Motor neuron (in vitro differentiated cells): ENCODE results near the gene NEK11. TPM values are rescaled to one million over a fixed set of nuclear protein-coding genes. Genes with fewer than 3 reads are reported as not detected.
"Not testable (repeated sequence)": the region's sequence is repeated elsewhere in the genome, so short reads cannot be mapped to it uniquely, and the experiment has no call there.

Experiments used
- ATAC-seq, 8 experiments: fragments of 200-7000 bp; cut with Tn5 transposase; replicated peaks in 6 of 8; 2 replicates each; pipeline ENCODE4 v1.8.0; 2021; ENCODE audit warnings: mild to moderate bottlenecking in 8 of 8, moderate library complexity in 8 of 8
- H3K27ac ChIP-seq, 2 donors: fragments of 250-450 bp; sonication (Bioruptor Pico); 2 replicates each; pipeline ENCODE4 v1.9.0; 2021; ENCODE audit warnings: antibody characterized with exemption in 2 of 2, mild to moderate bottlenecking in 2 of 2, moderate library complexity in 1 of 2
- H3K4me1 ChIP-seq, 2 donors: fragments of 250-450 bp; sonication (Bioruptor Pico); replicated peaks in 1 of 2; 2 replicates each; pipeline ENCODE4 v1.6.1; 2021; ENCODE audit warnings: antibody characterized with exemption in 2 of 2, mild to moderate bottlenecking in 2 of 2, moderate library complexity in 1 of 2
- H3K4me3 ChIP-seq, 5 donors: fragments of 250-450 bp; sonication (Bioruptor Pico); 2 replicates each; pipeline ENCODE4 v1.9.0; 2021; ENCODE audit warnings: antibody characterized with exemption in 5 of 5, mild to moderate bottlenecking in 5 of 5, moderate library complexity in 4 of 5
- WGBS, 10 experiments: fragments of 450-650 bp; shearing (Covaris generic); methylation state at CpG; one replicate each; pipeline ENCODE4 v1.0.0; 2022; 5-methylcytosine and 5-hydroxymethylcytosine counted together
- in situ Hi-C, 9 experiments: fragments of 400-800 bp; cut with MboI; loops; one replicate each; pipeline ENCODE4 v1.15.0; 2021; ENCODE audit warnings: low sequenced_read_pairs in 9 of 9, low pct_unique_long_range_greater_than_20kb in 2 of 9; ENCODE audit not compliant: unreplicated experiment in 9 of 9
- total RNA-seq, 8 experiments: library from RNA; unstranded; fragments of 300-600 nt; gene quantifications; 2 replicates each; pipeline versions ENCODE4 v1.2.3 to v1.2.4, GENCODE V29; 2022

Gene NEK11
- total RNA-seq, 8 experiments from 2014 or later, result 1.1 to 10.3 (median 3.4) TPM

DNA sequence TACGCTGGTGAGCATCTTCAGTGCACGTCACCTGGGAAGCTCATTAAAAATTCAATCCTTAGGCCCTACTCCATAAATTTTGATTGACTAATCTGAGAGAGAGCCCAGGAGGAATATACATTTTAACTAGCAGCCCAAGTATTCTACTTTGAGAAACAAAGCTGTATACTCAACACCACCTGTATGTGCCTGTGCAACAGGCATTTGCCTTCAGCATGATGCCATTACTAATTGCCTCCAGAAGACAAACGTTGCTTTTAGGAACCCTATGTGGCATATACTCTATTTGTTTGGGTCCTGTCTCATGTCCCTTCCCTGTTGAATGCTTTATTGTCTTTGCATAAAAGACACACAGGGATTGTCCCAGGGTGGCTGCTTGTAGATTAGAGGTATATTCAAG, 7.7 kb upstream of the NEK11 start:
- WGBS, 10 experiments, result 0 to 100% (median 84%) methylated on average over 1 to 3 of the region's 3 CpGs; no CpG with 5 or more reads in 2 of the 10 experiments
- H3K4me3 ChIP-seq, result no peak overlapping the region
- no peak overlapping the region for H3K27ac ChIP-seq
- no peaks in the 10 kb centered on the region for H3K4me1 ChIP-seq
- in situ Hi-C loops, result no loop called here
- ATAC-seq, result no peak

DNA sequence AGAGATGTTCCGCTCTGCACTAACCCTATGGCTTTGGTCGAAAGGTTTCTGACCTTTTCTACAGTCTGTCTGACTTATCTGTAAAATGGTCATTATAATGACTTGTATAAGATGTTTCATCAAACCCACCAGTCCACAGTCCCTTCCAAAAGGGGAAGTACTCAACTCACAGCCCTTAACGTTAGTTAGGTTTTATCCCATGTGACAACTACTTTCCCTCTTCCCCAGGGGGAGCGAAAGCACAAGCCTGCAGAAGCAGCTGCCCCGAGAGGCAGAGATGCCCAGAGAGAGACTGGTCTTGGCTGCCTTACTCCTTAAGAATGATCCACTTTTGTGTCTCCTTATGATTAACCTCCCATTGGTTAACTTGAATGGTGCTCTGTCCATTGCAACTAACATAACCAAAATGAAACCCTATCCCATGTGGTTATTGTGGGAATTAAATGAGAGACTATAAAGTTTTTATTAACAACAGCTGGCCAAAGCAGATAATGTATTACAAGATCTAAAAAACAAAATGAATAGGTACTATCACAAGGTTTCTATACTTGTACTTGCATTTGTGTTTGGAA, 6.5 kb upstream of the NEK11 start:
- H3K4me1 ChIP-seq, result no peaks in the 10 kb centered on the region
- no peak overlapping the region for H3K27ac ChIP-seq
- no peak for ATAC-seq
- in situ Hi-C loops, result no loop called here
- H3K4me3 ChIP-seq, result no peak overlapping the region
- WGBS, 10 experiments, result 17 to 100% (median 87%) methylated on average over 1 to 5 of the region's 5 CpGs

DNA sequence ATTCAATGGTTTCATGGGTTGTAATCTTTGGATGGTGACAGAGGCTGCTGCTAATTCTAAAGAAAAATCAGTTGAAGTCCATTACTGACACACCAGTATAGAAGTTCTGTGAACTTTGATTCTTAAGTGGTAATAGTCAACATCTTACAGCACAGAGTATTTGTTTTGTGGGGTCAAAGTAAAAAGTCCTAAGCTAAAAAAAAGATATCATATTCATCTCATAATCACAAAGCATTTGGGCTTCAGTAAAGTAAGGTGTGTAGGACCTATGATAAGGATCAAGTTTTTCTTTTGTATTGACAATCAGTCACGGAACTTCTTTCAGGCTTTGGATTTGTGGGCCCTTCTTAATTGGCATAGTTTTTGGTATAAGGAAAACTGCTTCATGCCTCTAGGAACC, 1.1 kb upstream of the NEK11 start:
- ATAC-seq, result no peak
- 33 to 100% (median 100%) methylated on average over 1 of the region's 1 CpG; no CpG with 5 or more reads in 4 of the 10 experiments for WGBS, 10 experiments
- Histone ChIP-seq H3K4me1 (no peaks in the 10 kb centered on the region), H3K4me3 (no peak overlapping the region), H3K27ac (no peak overlapping the region)
- in situ Hi-C loops, result loop anchor here in 6 of 9 experiments (25.0 kb wide), 4 partner anchors 487 to 1162 kb away; partner anchors contain the start of genes CPNE4 (in 2 of the 6) and MRPL3 (in 1 of the 6)

DNA sequence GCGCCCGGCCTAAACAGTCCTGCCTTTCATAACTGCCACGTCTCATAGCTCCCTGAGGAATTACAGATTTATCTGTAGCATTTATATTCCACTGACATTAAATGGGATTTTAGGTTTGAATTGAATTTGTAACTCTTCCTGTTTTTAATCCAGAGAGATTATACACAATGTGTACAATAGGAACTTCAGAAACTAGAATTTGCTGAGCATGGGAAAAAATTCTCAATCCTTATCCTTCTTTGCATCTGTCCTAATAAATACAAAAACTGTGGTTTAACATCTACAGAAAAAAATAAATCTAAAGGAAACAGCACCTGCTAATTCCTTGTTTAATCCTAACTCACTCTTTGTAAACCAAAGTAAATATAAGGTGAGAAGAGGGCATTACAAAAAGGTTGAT, 2.2 kb downstream of the NEK11 start:
- Histone ChIP-seq H3K27ac (no peak overlapping the region), H3K4me3 (no peak overlapping the region), H3K4me1 (no peaks in the 10 kb centered on the region)
- in situ Hi-C loops, result loop anchor here in 6 of 9 experiments (25.0 kb wide), 4 partner anchors 483 to 1158 kb away; partner anchors contain the start of genes CPNE4 (in 2 of the 6) and MRPL3 (in 1 of the 6)
- 60 to 100% (median 92%) methylated on average over 1 to 3 of the region's 3 CpGs; no CpG with 5 or more reads in 6 of the 10 experiments for WGBS, 10 experiments
- ATAC-seq, result no peak

DNA sequence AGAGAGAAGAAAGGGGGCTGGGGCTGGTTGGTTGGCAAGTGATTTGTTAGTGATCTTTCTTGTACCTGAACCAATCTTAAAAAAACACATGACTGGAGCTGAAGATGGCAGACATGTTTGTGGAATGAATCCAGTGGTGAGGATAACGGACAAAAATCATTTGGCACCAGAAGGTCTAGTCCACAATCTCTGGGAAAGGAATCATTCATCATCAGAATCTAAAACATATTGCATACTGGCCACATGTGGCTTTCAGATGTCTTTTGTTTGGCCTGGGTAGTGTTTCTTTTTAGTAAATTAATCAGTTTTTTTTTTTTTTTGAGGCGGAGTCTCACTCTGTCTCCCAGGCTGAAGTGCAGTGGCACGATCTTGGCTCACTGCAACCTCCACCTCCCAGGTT, 5.0 kb downstream of the NEK11 start:
- WGBS, 10 experiments, result 40 to 100% (median 71%) methylated on average over 1 to 3 of the region's 3 CpGs; no CpG with 5 or more reads in 3 of the 10 experiments
- H3K27ac ChIP-seq, result no peak overlapping the region
- H3K4me1 ChIP-seq, result no peaks in the 10 kb centered on the region
- H3K4me3 ChIP-seq, result no peak overlapping the region
- in situ Hi-C loops, result loop anchor here in 6 of 9 experiments (25.0 kb wide), 4 partner anchors 481 to 1156 kb away; partner anchors contain the start of genes CPNE4 (in 2 of the 6) and MRPL3 (in 1 of the 6)
- peak in 1 of 8 experiments; percentile 11 for ATAC-seq

DNA sequence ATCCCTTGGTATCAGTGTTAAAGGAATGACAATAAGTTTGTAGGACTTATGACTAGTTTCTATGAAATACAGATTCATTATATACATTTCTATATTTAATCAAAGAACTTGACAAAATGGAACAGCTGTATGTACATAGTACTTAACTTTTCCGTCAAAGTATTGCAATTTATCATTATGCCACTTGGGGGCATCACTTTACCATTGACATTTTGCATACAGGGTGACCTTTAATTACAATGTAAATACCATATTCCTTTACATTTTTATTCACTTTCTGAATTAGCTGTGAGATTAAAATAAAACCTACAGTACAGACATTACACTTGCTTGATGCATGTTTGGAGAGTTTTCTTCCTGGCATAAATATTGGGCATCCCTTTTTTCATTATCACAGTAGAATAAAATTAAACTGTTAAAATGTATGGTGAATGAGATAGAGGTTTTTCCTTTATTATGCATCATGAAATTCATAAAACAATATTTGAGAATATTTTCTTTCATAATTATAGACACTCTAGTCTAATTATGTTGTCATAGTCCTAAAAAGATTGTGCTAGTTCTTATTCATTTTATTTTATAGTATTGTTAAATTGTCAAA, 6.9 kb downstream of the NEK11 start:
- peak in 3 of 8 experiments; percentile 44 to 77 (median 50) for ATAC-seq
- Histone ChIP-seq H3K4me1 (no peaks in the 10 kb centered on the region), H3K27ac (no peak overlapping the region), H3K4me3 (no peak overlapping the region)
- WGBS, 10 experiments, result 0 to 33% (median 9%) methylated on average over 1 of the region's 1 CpG; no CpG with 5 or more reads in 2 of the 10 experiments
- in situ Hi-C loops, result loop anchor here in 6 of 9 experiments (25.0 kb wide), 4 partner anchors 479 to 1154 kb away; partner anchors contain the start of genes CPNE4 (in 2 of the 6) and MRPL3 (in 1 of the 6)

DNA sequence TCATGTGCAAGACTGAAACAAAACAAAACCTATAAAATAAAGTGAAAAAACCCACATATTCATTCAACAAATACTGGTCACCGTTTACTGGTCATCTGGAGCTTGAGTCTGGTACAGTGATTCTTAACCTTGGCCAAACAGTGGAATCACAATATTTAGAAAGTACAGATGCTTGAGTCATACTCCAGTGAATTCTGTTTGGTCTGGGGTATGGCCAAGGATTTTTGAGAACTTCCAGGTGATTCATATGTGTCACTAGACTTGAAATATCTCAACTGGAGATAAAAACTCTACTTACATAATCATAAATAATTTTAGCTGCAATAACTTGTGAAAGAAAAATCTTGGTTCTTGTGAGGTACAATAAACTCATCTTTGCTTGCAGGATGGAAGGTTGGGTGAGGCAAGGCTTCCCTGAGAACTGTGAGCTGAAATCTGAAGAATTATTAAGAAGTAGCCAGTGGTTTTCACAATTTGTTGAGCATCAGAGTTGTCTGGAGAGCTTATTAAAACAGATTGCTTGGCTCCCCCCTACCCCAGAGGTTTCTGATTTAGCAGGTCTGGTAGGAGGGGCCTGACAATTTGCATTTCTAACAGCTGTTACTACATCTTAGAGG, 9.6 kb downstream of the NEK11 start:
- no peak for ATAC-seq
- Histone ChIP-seq H3K27ac (no peak overlapping the region), H3K4me1 (no peaks in the 10 kb centered on the region), H3K4me3 (no peak overlapping the region)
- WGBS, 10 experiments, result 17 to 100% (median 67%) methylated on average over 1 of the region's 1 CpG; no CpG with 5 or more reads in 3 of the 10 experiments
- in situ Hi-C loops, result loop anchor here in 6 of 9 experiments (25.0 kb wide), 4 partner anchors 476 to 1151 kb away; partner anchors contain the start of genes CPNE4 (in 2 of the 6) and MRPL3 (in 1 of the 6)

DNA sequence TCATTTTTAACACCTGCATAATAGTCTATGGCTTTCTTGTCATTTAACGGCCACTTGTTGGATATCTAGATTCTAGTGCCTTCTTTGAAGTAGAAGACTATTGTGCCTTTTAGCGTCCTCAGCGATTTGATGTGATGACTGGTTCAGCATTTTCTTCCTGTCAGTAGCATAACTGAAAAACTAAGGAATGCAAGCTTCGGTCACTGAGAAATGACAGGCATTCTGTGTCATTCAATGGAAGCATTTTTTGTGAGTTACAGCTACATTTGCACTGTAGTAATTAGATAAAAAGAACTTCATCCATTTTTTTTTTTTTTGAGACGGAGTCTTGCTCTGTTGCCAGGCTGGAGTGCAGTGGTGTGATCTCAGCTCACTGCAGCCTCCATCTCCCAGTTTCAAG, 10.3 kb downstream of the NEK11 start:
- no peak for ATAC-seq
- Histone ChIP-seq H3K4me1 (no peaks in the 10 kb centered on the region), H3K4me3 (no peak overlapping the region), H3K27ac (no peak overlapping the region)
- in situ Hi-C loops, result loop anchor here in 6 of 9 experiments (25.0 kb wide), 4 partner anchors 475 to 1150 kb away; partner anchors contain the start of genes CPNE4 (in 2 of the 6) and MRPL3 (in 1 of the 6)
- 40 to 100% (median 88%) methylated on average over 1 to 5 of the region's 5 CpGs for WGBS, 10 experiments

DNA sequence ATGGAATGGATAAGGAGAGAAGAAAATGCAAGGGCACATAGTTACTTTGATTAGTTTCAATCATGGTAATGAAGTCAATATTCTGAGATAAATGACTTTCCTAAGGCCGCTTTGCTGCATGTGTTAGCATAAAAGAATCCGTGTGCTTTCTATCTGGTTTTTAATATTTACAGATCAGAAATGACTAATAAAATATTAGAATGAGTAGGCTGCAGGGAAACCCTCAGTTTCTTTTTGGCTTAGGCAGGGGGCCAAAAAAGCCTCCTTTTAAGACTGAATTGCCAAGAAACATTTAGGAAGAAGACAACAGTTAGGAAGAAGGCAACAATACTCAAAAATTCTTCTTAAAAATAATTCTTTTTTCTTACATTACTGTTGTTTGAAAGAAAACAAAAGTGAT, 11.6 kb downstream of the NEK11 start:
- no peak overlapping the region for H3K4me3 ChIP-seq
- in situ Hi-C loops, result loop anchor here in 6 of 9 experiments (25.0 kb wide), 4 partner anchors 474 to 1149 kb away; partner anchors contain the start of genes CPNE4 (in 2 of the 6) and MRPL3 (in 1 of the 6)
- no peak overlapping the region for H3K27ac ChIP-seq
- 50 to 96% (median 75%) methylated on average over 1 to 2 of the region's 2 CpGs; no CpG with 5 or more reads in 1 of the 10 experiments for WGBS, 10 experiments
- ATAC-seq, result no peak
- no peaks in the 10 kb centered on the region for H3K4me1 ChIP-seq

DNA sequence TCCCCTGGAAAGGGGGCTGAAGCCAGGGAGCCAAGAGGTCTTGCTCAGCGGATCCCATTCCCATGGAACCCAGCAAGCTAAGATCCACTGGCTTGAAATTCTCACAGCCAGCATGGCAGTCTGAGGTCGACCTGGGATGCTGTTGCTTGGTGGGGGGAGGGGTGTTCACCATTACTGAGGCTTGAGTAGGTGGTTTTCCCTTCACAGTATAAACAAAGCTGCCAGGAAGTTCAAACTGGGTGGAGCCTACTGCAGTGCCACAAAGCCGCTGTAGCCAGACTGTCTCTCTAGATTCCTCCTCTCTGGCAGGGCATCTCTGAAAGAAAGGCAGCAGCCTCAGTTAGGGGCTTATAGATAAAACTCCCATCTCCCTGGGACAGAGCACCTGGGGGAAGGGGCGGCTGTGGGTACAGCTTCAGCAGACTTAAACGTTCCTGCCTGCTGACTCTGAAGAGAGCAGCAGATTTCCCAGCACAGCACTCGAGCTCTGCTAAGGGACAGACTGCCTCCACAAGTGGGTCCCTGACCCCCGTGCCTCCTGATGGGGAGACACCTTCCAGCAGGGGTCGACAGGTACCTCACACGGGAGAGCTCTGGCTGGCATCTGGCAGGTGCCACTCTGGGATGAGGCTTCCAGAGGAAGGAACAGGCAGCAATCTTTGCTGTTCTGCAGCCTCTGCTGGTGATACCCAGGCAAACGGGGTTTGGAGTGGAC, 15.8 kb downstream of the NEK11 start:
- not testable (repeated sequence) for ATAC-seq, H3K4me3 ChIP-seq, H3K4me1 ChIP-seq, H3K27ac ChIP-seq
- in situ Hi-C loops, result loop anchor here in 6 of 9 experiments (25.0 kb wide), 4 partner anchors 470 to 1145 kb away; partner anchors contain the start of genes CPNE4 (in 2 of the 6) and MRPL3 (in 1 of the 6)
- WGBS, 10 experiments, result 67 to 100% (median 75%) methylated on average over 1 to 6 of the region's 10 CpGs; no CpG with 5 or more reads in 2 of the 10 experiments

DNA sequence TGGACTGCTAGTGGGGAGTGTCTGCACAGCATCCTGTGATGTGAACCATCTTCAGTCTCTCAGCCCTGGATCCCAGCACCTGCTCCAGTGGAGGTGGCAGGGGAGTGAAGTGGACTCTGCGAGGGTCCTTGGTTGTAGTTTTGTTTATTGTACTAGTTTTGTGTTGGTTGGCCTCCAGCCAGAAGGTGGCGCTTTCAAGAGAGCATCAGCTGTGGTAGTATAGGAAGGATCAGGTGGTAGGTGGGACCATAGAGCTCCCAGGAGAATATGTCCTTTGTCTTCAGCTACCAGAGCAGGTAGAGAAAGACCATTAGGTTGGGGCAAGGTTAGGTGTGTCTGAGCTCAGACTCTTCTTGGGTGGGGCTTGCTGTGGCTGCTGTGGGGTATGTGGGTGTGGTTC, 20.9 kb downstream of the NEK11 start:
- Histone ChIP-seq H3K4me1 (peaks cover 0 to 3% of the 10 kb centered on the region in 2 donors), H3K4me3 (no peak overlapping the region), H3K27ac (no peak overlapping the region)
- WGBS, 10 experiments, result 94 to 100% (median 100%) methylated on average over 1 to 2 of the region's 2 CpGs; no CpG with 5 or more reads in 6 of the 10 experiments
- ATAC-seq, result no peak
- in situ Hi-C loops, result loop anchor here in 6 of 9 experiments (25.0 kb wide), 4 partner anchors 465 to 1140 kb away; partner anchors contain the start of genes CPNE4 (in 2 of the 6) and MRPL3 (in 1 of the 6)

DNA sequence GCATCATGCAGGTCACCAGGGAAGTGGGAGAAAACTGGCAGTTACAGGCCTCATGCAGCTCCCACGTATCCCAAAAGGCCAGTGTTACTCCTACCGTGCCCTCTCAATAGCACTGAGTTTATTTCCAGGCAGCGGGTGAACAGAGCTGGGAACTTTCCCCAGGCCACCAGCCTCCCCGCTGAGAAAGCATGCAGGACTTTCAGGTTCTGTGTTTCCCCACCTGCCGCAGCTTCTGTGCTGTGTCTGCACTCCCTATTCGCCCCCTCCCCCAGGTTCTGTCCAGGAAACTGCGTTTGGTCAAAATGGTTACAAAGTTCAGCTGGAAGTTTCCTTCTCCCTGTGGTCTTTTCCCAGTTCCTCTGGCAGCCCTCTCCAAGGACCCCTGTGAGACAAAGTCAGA, 21.4 kb downstream of the NEK11 start:
- Histone ChIP-seq H3K4me1 (peaks cover 0 to 3% of the 10 kb centered on the region in 2 donors), H3K27ac (no peak overlapping the region), H3K4me3 (no peak overlapping the region)
- ATAC-seq, result no peak
- in situ Hi-C loops, result loop anchor here in 6 of 9 experiments (25.0 kb wide), 4 partner anchors 464 to 1139 kb away; partner anchors contain the start of genes CPNE4 (in 2 of the 6) and MRPL3 (in 1 of the 6)
- WGBS, 10 experiments, result 60 to 95% (median 90%) methylated on average over 2 to 6 of the region's 7 CpGs; no CpG with 5 or more reads in 4 of the 10 experiments
